Chondrocyte (in vitro differentiated cells): ENCODE results near the gene RAB3IL1. TPM values are rescaled to one million over a fixed set of nuclear protein-coding genes. Genes with fewer than 3 reads are reported as not detected.

Experiments
- DNase-seq: peaks from one replicate; pipeline ENCODE4 v3.0.0; 2021; ENCODE audit warnings: mixed read lengths, low spot score
- H3K27ac Mint-ChIP-seq: one replicate; pipeline ENCODE4 v1.8.0; 2021; ENCODE audit warnings: mild to moderate bottlenecking, moderate library complexity, mixed read lengths; ENCODE audit not compliant: unreplicated experiment
- H3K27me3 Mint-ChIP-seq: 2 replicates; pipeline ENCODE4 v1.8.0; 2021; ENCODE audit warnings: low read depth, mixed read lengths
- H3K36me3 Mint-ChIP-seq: 2 replicates; pipeline ENCODE4 v1.8.0; 2021; ENCODE audit warnings: low read depth, mixed read lengths
- H3K4me1 Mint-ChIP-seq: 2 replicates; pipeline ENCODE4 v1.8.0; 2021; ENCODE audit warnings: low read depth, mild to moderate bottlenecking, mixed read lengths
- H3K4me3 Mint-ChIP-seq: one replicate; pipeline ENCODE4 v1.8.0; 2021; ENCODE audit warnings: mild to moderate bottlenecking, moderate library complexity, mixed read lengths; ENCODE audit not compliant: unreplicated experiment
- H3K9me3 Mint-ChIP-seq: 2 replicates; pipeline ENCODE4 v1.8.0; 2021; ENCODE audit warnings: low read depth, mixed read lengths
- CTCF ChIP-seq: fragments of 200-600 bp; sonication (generic); IDR thresholded peaks from 2 replicates; pipeline ENCODE4 v1.5.0; 2021; ENCODE audit warnings: antibody characterized with exemption, mild to moderate bottlenecking, moderate library complexity
- total RNA-seq: library from RNA; stranded (reverse); gene quantifications from 3 replicates; pipeline ENCODE4 v1.2.1, GENCODE V29; 2021

The RAB3IL1 gene
- total RNA-seq, 1 donor from 2014 or later: 24.7 TPM

DNA sequence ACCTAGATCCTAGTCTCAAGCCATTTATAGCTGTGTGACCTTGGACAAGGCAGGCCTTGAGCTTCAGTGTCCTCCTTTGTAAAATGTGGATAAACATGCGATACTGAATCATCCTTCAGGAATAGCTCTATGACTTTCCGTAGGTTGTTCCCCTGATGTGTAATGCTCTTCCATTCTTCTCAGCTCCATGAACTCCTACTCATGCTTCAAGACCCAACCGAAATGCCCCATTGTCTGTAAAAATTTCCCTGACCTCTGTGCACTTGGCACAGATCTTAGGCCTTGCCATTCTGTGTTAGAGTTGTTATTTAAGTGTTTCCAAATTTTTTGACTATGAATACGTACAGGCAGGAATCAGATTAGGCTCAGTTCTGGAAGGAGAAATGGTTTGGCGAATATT lies 29.5 kb upstream of the RAB3IL1 start:
- peak overlapping the region; percentile 86 for H3K27ac Mint-ChIP-seq
- peaks cover 41% of the 10 kb centered on the region for H3K4me1 Mint-ChIP-seq
- H3K36me3 Mint-ChIP-seq: no peaks in the 10 kb centered on the region
- no peaks in the 10 kb centered on the region for H3K27me3 Mint-ChIP-seq
- no peaks in the 10 kb centered on the region for H3K9me3 Mint-ChIP-seq
- H3K4me3 Mint-ChIP-seq: no peak overlapping the region
- no peak for DNase-seq
- no peak for TF ChIP-seq CTCF

DNA sequence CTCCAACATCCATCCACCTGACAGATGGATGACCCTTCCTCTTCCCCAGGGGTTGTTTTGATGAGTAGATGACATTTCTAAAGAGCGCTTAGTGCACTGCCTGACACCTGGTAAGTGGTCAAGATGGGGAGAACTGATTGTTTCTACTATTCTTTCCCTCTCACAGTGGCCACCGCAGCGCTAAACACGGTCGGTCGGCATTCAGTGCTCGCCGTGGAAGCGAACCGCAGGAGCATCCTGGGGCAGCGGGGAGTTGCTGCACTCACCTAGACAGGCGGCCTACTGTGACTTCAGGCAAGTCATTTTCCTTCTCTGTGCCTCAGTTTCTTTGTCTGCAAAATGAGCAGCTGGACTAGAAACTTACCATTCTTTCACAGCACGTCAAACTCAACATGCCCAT lies 27.8 kb upstream of the RAB3IL1 start:
- no peaks in the 10 kb centered on the region for H3K36me3 Mint-ChIP-seq
- TF ChIP-seq CTCF: no peak
- no peak overlapping the region for H3K4me3 Mint-ChIP-seq
- no peak for DNase-seq
- no peaks in the 10 kb centered on the region for H3K27me3 Mint-ChIP-seq
- H3K27ac Mint-ChIP-seq: no peak overlapping the region
- no peaks in the 10 kb centered on the region for H3K9me3 Mint-ChIP-seq
- H3K4me1 Mint-ChIP-seq: peaks cover 31% of the 10 kb centered on the region

- Mint-ChIP-seq H3K4me3 (no peak overlapping the region), H3K27me3 (peaks cover 2% of the 10 kb centered on the region), H3K9me3 (peaks cover 12% of the 10 kb centered on the region), H3K4me1 (no peaks in the 10 kb centered on the region), H3K27ac (no peak overlapping the region), H3K36me3 (peaks cover 2% of the 10 kb centered on the region)
- DNase-seq: no peak
- no peak for TF ChIP-seq CTCF
Observed at GRCh38 chr11:61940466-61940865, 23.1 kb upstream of the RAB3IL1 start.

- peaks cover 4% of the 10 kb centered on the region for H3K36me3 Mint-ChIP-seq
- no peak overlapping the region for H3K27ac Mint-ChIP-seq
- H3K27me3 Mint-ChIP-seq: peaks cover 6% of the 10 kb centered on the region
- no peak for DNase-seq
- H3K9me3 Mint-ChIP-seq: peaks cover 19% of the 10 kb centered on the region
- H3K4me1 Mint-ChIP-seq: no peaks in the 10 kb centered on the region
- H3K4me3 Mint-ChIP-seq: no peak overlapping the region
- TF ChIP-seq CTCF: no peak
Observed at GRCh38 chr11:61935861-61936260, 18.5 kb upstream of the RAB3IL1 start.

DNA sequence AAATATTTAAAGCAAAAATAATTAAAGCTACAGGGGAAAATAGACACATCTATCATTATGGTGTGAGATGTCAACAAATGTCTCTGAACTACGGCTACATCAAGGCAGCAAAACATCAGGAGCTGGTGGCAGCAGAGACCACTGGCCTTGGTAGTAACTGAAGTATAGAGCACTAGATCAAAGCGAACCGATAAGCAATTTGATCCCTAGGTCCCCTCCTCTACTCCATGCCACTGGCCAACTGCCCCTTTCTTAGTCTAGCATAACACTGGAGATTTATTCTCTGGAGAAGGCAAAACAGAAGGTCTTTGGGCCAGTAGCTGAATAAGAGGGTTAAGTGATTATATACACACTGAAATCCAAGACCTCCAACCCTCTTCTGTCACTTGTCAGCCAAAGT lies 13.6 kb upstream of the RAB3IL1 start:
- peaks cover 2% of the 10 kb centered on the region for H3K36me3 Mint-ChIP-seq
- peaks cover 4% of the 10 kb centered on the region for H3K27me3 Mint-ChIP-seq
- no peak for DNase-seq
- no peak overlapping the region for H3K4me3 Mint-ChIP-seq
- H3K4me1 Mint-ChIP-seq: peaks cover 9% of the 10 kb centered on the region
- TF ChIP-seq CTCF: no peak
- H3K9me3 Mint-ChIP-seq: peaks cover 8% of the 10 kb centered on the region
- H3K27ac Mint-ChIP-seq: no peak overlapping the region
